CD4-positive, alpha-beta T cell treated with Interferon alpha-2 for 1 hour (primary cell): Measurements from ENCODE around the gene PIGN.

ENCODE experiments used
- DNase-seq, 2 donors: peaks; one replicate each; pipeline ENCODE4 v3.0.0-alpha.2; 2020 to 2022

Gene PIGN

DNA sequence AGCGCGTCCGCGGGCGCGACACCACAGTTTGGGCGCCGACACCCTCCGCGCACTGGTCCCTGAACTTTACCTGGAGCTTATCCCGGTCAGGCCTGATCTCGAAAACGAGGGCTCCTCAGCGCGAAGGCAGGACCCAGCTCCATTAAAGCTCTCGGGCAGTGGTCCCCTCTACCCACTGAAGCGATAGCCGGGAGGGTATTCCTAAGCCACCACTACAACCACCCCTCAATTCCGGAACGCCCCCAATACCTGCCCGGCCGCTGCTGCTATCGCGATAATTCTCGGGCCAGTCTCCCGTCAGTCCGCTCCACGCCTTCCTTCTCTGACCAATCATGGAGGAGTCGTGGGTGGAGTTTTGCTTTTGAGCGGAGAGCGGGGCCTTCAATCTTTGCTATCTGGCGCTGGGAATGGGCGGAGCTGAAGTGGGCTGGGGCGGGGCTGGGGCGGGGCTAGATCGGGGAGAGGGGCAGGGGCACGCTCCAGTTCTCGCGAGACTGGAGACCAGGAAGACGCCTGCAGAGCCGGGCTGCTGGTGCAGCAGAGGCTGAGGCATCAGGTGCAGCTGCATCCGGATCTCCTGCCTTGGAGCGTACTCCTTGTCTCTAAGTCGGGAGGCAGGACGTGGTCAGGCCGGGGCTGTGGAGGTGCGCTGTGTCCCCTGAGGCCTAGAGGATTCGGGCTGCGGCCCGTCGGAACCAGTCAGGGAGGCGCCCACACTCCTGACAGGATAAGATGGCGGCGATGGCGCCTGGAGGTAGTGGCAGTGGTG, at the start of gene PIGN, which contains the start of gene RELCH:
PIGN (minus strand) TSS at position 283 of the 769 bp plus-strand sequence. CDS start 25,703 bp downstream, outside the sequence.
RELCH (plus strand) TSS at position 482 of the 769 bp plus-strand sequence; CDS start at position 733, 251 bp downstream.
- peak; percentile 97 to 98 for DNase-seq

- no peak for DNase-seq
Measured at GRCh38 chr18:62236252-62236651, 49.4 kb upstream of the PIGN start.

- no peak for DNase-seq
Measured at GRCh38 chr18:62226047-62226446, 39.2 kb upstream of the PIGN start.

DNA sequence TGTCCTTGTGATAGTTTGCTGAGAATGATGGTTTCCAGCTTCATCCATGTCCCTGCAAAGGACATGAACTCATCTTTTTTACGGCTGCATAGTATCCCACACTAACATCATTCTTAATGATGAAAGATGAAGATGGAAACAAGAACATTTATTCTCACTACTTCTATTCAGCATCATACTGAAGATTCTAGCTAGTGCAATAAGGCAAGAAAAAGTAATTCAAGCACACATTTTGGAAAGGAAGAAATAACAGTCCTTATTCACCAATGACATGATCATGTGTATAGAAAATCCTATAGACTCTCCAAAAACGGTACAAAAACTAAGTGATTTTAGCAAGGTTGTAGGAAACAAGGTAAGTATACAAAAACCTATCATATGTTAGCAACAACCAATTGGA, 37.4 kb upstream of the PIGN start:
- DNase-seq = no peak

DNA sequence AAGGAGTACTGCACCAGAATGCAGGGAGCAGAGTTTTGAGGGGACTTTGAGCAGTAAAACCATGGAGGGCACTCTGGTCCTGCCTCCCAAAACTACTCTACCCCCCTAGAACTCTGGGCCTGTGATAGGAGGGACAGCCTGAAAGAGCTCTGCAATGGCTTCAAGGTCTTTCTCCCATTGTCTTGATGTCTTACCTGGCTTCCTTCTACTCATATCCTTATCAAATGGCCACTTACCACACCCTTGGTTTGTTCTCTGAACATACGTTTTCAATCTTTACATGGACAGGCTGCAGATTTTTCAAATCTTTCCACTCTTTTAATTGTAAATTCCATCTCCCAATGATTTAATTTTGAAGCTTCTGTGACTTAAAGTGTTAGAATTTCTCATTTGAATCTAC, 27.9 kb upstream of the PIGN start:
- DNase-seq = no peak

DNA sequence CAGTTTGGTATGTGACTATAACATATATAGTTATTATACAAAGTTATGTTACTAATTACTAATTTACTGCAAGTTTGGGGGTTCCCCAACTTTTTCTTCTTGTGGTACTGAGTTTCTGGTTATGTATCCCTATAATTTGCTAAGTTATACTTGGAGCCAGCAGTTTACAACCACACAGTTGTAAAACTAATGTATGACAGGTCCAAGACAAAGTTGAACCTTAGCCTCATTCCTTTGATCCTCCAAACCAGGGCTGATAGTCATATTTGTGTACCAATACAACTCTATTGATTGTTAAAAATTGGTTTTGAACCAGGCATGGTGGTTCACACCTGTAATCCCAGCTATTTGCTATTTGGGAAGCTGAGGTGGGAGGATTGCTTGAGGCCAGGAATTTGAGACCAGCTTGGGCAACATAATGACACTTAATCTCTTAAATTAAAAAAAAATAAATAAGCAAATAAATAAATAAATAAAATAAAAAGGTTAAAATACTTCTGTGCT, 24.5 kb upstream of the PIGN start:
- DNase-seq = no peak

GRCh38 chr18:62210138-62210537, 23.3 kb upstream of the PIGN start:
- no peak for DNase-seq

GRCh38 chr18:62209046-62209445, 22.2 kb upstream of the PIGN start:
- no peak for DNase-seq

DNA sequence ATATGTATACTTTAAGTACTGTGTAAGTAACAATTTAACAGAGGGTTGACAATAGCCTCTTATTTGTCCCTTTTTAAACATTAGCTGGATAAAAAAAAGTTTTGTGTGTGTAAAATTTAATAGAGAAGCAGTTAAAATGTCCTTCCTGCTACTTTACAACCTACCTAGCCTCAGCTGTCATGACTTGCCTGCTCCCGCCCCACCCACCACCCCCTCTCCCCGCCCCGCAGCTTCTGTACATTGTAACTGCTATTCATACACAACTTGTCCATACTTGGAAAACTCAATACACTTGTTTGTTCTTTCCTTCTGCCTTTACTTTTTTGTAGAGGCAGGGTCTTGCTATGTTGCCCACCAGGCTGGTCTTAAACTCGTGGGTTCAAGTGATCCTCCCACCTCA, 19.7 kb upstream of the PIGN start:
- no peak for DNase-seq

GRCh38 chr18:62205824-62206223, 19.0 kb upstream of the PIGN start:
- DNase-seq = no peak

GRCh38 chr18:62201870-62202269, 15.0 kb upstream of the PIGN start:
- DNase-seq = no peak

DNA sequence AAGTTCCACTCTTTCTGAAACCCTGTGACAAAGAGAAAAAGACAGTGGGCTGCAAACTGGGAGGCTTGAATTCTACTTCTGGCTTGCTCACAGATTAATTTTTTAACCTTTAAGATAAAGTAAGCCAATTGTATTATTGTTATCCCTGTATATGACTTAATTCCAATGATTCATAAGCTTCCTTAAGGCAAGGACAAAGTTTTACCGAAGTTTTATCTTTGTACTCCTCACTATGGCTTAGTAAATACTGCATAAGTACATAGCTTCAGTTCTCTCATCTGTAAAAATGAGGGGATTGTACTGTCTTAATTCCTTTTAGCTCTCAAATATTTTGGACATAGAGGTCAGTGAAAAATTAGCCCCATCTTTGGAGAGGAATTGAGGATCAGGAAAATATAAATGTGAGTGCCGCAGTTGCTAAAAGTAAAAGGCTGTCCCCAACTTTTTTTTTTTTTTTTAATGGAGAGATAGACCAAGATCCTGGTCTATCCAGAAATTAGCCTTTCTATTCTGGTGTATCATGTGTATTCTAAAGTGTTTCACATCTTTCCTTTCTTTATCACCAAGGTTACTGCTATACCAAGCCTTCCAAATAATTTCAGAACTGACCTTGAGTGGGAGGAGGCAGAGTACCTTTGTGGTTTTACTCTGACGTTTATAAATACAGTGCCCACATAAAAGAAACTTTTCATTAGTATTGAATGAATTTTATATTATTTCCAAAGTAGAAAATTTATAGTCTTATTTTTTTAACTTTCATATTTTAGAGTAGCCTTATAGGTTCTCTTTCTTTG, 13.5 kb upstream of the PIGN start:
- DNase-seq = no peak

DNA sequence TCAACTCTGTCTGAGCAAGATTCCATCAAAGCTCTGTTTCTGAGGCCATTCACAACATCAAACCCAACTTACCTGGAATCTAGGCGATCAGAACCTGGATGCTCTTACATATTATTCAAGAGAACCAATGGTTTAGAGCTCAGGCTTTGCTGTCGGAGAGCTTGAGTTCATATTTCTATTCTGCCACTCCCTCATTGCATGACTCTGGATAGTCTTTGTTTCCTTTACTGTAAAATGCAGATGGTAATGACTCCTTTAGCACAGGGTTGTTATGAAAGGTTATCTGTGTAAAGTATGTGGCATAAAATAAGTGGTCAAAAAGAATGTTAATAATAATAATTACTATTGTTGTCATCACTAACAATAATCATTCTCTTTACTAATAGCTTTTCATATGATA, 12.8 kb upstream of the PIGN start:
- no peak for DNase-seq

DNA sequence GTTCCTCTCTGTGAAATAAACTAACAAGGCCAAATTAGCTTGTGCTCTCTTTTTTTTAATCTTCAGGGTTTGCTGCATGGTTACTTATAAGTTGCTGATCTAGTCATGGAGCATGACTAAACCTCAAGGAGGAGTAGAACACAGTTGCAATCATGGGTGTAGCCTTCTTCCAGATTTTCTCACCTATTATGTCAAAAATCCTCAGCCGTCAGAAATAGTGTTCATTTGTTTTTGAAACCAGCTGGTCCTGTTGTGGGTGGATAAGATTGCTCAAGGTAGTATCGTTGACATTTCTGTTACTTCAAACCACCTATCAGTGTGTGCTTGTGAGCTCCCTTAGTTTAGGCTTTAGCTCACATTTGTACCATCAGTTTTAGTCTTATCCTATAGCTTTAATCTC, 11.4 kb upstream of the PIGN start:
- no peak for DNase-seq

DNA sequence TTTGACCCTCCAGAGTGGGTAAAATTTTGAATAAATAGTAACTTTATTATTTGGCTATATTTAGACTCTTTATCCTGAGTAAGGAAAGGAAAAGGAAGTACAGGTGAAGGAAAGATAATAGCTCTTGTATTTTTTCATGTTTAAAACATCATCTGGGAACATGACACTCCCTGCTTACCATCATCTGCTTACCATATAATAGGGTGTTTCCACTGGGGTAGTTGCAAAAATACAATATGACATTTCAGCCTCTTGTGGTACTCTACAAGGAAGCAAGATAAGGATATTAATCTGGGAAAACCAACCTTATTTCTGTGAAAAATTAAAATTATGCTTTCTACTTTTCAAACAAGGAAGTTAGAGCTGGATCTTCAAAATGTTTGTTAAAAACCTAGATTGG, 10.1 kb upstream of the PIGN start:
- no peak for DNase-seq

DNA sequence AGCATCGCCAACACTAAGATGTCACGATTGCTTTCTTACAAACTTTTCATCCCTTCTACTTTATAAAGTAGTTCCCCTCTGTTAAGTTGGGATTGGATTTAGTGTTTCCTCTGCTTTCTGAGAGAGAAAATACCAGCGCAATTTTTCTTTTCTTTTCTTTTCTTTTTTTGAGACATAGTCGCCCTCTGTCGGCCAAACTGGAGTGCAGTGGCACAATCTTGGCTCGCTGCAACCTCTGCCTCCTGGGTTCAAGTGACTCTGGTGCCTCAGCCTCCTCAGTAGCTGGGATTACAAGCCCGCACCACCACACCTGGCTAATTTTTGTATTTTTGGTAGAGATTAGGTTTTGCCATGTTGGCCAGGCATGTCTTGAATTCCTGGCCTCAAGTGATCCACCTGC, 9.2 kb upstream of the PIGN start:
- no peak for DNase-seq

GRCh38 chr18:62189208-62189607, 2.4 kb upstream of the PIGN start:
- DNase-seq = no peak

- peak in 1 of 2 donors; percentile 19 for DNase-seq
Measured at GRCh38 chr18:62187543-62188510, 971 bp upstream of the PIGN start.

GRCh38 chr18:62186499-62186773, 420 bp downstream of the PIGN start:
- DNase-seq = no peak

DNA sequence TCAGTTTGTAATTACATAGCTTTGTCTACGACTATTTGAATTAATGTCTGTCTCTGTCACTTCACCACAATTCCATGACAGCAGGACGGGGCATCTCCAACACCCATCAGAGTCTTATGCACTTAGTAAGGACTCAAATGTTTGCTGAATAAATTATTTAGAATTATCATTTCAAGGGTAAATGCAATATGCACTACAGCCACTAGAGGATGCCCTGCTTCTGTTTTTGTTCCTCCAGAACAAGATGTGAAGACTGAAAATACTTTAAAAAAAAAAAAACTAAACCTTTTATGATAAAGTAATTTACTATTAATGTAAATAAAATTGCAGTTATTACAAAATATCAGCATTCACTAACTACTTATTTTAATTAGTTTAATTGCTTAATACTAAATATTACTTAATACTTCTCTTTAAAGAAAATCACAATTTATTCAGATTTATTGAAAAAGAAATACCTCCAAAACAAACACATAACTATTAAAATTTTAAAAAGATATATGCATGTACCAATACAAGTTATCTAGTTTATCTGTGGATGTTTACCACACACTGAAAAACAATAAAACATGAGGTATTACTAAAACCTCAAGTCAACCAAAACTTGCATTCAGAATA, 3.2 kb downstream of the PIGN start:
- DNase-seq = peak; percentile 22 to 73

DNA sequence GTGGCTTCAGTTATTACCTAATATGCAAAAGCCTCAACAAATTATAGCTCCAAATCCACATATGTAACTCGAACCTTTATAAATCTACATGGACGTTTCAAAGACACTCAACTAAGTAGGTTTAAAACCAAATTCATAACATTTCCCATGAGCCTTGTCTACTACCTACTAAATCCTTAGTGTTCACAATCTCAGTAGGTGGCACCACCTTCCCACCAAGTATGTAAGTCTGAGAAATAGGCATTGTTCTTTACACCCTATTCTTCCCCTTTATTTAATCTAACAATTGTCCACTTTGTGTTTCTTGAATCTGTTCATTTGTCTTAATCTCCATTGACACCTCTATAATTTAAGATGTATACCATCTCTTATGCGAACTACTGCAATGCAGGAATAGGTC, 4.6 kb downstream of the PIGN start:
- no peak for DNase-seq

- no peak for DNase-seq
Measured at GRCh38 chr18:62179213-62179612, 7.6 kb downstream of the PIGN start.

GRCh38 chr18:62177271-62177670, 9.6 kb downstream of the PIGN start:
- DNase-seq = no peak
